Stimulated activated CD4-positive, alpha-beta T cell treated with anti-CD3 and anti-CD28 coated beads, Interleukin-12 subunit alpha, Interleukin-12 subunit beta, amount 100 ng/mL, for 24 hours (primary cell): Measurements from ENCODE around the gene TCAP.

Source experiments
- DNase-seq, 2 experiments: peaks; one replicate each; pipeline ENCODE4 v3.0.0-alpha.2; 2020; ENCODE audit warnings: low read depth in 2 of 2

Gene TCAP, protein sequence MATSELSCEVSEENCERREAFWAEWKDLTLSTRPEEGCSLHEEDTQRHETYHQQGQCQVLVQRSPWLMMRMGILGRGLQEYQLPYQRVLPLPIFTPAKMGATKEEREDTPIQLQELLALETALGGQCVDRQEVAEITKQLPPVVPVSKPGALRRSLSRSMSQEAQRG

GRCh38 chr17:39664581-39665561 is at the start of gene TCAP:
TCAP (plus strand) TSS chr17:39665349; CDS start chr17:39665360, 11 bp downstream.
- no peak for DNase-seq

DNA sequence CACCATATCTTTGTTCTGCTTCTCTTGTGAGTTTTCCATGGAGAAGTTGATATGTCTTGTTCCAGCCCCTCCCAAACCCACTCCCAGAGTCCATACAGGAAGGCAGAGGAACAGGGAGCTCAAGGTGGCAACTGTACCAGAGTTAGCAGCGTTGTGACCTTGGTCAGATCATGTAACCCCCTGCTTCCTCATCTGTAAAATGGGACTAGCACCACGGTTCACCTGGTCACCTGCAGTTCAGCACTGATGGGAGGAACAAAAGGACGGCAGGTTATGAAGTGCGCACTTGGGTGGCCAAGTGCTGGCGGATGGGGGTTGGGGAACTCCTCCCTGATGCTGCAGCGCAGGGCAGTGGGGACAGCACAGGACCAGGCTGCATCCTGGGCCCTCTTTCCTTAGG is 49.7 kb upstream of the TCAP start:
- DNase-seq: no peak

DNA sequence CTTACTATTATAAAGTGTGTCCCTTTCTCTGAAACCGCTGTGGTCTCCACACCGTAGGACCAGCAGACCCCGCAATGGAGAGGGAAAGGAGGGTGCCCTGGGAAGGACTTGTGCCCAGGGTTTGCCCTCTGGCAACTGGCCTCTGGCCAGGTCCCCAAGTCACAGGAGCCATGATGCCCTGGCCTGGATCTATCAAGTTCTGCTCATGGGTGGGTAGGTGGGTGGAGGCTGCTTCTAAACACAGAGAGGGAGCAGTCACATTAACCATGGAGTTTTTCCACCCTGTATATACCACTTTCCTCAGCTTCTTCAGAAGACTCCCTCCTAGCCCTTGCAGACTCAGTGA is 48.1 kb upstream of the TCAP start:
- DNase-seq: no peak

DNA sequence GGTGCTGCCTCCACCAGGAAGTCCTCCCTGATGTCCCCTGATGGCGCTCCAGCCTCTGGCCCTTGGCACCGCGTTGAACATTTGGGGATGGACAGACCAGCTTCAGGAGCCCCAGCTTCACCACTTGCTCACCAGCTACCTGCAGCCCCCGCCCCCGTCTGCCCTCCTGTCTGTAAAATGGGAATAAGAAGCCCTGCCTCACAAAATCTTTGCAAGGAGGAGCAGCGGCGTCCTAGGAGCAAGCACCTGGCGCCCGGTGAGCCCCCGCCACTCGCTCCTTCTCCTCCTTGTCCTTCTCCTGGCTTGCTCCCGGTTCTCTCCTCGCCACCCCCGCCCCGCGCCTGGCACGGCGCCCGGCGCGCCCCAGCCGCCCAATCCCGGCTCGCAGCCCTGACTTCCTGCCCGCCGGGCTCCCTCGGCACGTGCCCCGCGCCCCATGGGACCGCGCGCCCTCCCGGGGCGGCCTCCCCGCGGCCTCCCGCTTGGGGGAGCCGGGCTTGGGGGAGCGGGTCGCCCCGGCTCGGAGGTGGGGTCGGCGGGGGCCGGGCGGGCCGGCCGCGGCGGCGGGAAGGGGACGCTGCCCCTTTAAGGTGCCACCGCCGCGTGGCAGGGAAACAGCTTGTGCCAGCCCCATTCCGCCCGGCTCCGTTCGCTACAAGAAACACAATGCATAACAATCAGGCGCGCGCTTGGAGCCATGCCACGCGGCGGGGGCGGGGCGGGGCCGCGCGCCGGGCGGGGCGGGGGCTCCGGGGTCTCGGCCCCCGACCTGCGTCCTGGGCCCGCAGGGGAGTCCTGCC is 47.5 kb upstream of the TCAP start:
- peak; percentile 34 to 43 for DNase-seq

DNA sequence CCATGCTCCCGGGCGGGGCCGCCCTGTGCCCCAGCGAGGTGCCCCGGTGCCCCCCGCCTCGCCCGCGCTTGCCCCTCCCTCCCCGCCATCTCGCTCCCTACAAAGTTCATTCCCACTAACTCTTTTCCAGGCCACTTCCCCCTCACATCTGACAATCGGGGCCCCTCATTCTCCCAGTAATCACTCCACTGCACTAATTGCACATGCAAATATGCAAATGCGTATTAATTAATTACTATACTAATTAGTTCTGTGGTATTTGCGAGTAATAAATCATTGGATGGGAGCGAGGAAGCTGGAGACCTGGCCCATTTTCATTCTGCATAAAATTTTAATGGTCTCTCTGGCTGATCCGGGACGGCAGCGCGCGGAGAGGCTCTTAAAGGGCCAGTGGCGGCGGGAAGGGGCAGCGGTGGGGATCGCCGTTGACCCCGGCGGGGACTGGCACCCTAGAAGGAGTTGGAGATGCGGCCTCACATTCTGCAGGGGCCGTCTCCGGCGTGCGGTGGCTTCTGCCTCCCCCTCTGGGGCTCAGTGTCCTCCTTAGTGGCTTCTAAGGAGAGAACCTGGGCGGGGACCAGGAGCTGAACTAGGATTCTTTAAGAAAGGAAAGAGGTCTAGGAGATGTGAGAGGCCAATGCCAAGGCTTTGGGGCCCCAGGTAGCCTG is 46.8 kb upstream of the TCAP start:
- no peak for DNase-seq

GRCh38 chr17:39618956-39619785 is 46.0 kb upstream of the TCAP start:
- DNase-seq: no peak

DNA sequence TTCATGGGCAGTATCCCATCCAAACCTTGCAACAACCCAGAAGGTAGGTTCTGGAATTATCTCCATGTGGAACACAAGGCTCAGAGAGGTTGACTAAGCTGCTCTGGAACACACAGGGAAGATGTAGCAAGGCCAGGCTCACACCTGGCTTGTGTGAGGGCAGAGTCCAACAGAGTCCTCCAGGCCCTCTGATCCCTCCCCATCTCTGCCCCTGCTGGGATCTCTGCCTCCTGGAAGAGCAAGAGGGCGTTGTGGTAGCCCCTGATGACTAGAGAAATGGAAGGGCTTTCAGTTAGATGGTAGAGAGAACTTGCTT is 45.4 kb upstream of the TCAP start:
- no peak for DNase-seq

GRCh38 chr17:39621523-39622379 is 43.4 kb upstream of the TCAP start:
- DNase-seq: peak; percentile 83 to 84

DNA sequence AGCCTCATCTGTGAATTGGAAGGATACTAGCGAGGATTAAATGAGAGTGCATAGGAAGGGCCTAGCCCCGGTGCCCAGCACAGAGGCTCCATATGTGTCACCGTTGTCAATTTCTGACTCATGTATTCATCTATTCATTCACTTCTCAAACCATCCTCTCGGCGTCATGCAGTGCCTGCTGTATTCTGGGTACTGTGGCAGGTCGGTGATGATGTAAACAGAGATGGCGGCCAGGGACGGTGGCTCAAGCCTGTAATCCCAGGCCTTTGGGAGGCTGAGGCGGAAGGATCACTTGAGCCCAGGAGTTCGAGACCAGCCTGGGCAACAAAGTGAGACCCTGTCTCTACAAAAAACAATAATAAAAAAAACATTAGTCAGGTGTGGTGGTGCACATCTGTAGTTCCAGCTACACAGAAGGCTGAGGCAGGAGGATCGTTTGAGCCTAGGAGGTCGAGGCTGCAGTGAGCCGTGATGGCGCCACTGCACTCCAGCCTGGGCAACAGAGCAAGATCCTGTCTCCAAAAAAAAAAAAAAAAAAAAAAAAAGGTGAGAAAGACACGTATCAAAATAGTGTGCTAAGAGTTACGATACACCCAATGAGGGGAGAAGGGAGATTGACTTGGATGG is 42.7 kb upstream of the TCAP start:
- no peak for DNase-seq

- DNase-seq: peak; percentile 75 to 90
Observed at GRCh38 chr17:39623356-39623950, 41.7 kb upstream of the TCAP start.

GRCh38 chr17:39624313-39624712 is 40.8 kb upstream of the TCAP start:
- DNase-seq: no peak

GRCh38 chr17:39625198-39625785 is 39.9 kb upstream of the TCAP start:
- DNase-seq: no peak

DNA sequence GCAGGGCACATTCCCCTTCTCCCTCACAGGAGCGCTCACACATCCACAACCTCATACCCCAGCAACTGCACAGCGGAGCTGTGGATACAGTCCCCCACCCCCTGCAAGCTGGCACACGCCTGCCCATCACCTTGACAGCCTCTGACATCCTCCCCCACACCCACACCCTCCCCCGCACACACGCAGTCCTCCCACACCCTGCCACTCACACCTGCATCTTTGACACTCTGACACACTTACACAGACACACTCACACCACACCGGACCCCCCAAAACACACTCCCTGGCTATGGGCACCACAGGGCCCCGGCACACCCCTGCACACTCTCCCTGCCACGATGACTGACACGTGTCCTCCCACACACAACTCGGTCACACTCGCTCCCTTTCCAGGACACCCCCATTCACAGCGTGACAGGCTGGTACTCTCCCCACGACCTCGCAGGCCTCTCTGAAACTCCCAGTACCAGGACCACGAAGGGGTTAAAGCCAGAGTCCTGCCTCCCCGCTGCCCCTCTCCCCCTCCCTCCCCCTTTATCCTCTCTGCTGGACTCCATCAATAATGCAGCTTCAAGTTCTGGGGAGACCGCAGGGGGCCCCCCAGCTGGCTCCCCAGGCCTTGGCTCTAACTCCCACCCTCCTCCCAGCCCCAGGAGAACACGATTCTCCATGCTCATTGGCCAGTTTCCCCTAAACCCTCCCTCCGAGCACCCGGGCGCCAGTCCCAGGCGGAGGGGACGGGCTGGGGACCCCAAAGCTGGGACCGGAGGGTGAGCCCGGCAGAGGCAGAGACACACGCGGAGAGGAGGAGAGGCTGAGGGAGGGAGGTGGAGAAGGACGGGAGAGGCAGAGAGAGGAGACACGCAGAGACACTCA is 38.7 kb upstream of the TCAP start, which contains the start of gene PPP1R1B:
Gene PPP1R1B, plus strand, starts transcription at position 782 of the 876 bp plus-strand sequence. CDS start 441 bp downstream, outside the sequence.
- DNase-seq: no peak

GRCh38 chr17:39627047-39627711 is 38.0 kb upstream of the TCAP start:
- no peak for DNase-seq

DNA sequence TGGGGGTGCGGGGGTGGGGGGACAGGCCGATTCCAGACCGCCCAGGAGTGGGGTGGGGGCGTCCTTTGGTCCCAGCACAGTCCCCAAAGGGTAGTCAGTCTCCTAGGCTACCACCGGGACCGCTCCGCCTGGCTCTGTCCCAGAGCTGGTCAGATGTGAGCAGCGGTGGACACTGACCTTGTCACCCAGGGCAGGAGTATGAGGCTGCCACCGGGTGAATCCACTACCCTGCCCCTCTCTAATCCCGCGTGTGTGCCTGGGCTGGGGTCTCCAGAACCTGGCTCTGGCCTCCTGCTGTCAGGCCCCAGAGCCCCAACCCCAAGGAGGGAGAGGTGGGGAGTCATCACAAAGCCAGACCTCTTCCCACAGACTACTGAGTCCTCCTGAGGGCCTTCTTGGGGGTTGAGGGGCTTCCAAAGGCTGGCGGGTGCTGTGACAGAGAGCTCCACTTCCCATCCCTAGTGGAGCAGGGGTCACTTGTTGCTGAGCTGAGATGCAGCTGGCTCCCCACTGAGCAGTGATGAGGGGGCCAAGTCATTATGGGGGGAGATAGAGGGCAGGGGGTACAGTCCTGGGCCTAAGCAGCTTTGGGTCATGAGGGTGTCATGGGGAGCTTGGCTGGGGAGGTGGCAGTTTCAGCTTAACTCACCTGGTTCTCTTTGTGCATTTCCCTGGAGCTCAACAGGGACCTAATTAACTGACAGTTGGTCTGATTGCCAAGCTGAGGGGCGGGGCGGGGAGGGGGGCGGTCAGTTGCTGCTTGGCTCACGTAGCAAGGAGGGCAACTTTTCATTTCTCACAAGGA is 37.2 kb upstream of the TCAP start:
- DNase-seq: no peak
